NCI-H526 (cell line): Measurements from ENCODE around the gene HSPB6.
"Not testable (repeated sequence)": the region's sequence is repeated elsewhere in the genome, so short reads cannot be mapped to it uniquely, and the experiment has no call there.

Experiments used
- DNase-seq, 2 experiments: peaks; one replicate each; lab custom pipeline; 2025; lab: John Stamatoyannopoulos, UW

HSPB6 gene, protein sequence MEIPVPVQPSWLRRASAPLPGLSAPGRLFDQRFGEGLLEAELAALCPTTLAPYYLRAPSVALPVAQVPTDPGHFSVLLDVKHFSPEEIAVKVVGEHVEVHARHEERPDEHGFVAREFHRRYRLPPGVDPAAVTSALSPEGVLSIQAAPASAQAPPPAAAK

DNA sequence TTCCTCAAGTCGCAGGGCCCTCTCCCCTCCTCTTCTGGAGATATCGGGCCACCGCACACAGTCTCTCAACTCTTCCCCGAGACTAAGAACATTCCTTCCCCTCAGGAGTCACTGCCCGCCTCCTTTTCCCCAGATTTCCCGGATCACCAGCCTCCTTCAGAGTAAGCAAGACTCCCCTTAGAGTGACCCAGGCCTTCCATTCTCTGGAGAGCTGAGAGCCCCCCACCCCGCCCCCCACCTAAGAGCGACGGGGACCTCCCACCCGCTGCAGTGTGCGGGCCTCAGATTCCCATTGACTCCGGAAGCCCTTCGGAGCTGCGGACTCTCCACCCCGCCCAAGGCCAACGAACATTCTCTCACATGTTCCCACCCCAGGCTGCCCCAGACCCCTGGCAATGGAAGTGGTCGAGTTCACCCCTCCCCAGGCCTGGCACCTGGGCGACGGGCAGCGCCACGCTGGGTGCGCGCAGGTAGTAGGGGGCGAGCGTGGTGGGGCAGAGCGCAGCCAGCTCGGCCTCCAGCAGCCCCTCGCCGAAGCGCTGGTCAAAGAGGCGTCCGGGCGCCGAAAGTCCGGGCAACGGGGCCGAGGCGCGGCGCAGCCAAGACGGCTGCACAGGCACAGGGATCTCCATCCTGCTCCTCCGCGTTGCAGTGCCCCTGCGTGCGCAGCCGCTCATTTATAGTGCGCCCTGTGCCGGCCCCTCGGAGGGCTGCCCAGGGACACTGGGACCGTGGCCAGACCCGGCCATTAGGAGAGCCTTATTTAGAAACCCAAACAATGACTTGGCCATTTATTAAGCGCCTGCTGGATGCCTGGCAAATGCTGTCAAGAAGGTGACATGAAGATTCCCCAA is at the start of gene HSPB6:
TSS of gene HSPB6 (minus strand) at position 653 of the 854 bp plus-strand sequence. CDS start at position 632, 21 bp downstream.
- DNase-seq = no peak

DNA sequence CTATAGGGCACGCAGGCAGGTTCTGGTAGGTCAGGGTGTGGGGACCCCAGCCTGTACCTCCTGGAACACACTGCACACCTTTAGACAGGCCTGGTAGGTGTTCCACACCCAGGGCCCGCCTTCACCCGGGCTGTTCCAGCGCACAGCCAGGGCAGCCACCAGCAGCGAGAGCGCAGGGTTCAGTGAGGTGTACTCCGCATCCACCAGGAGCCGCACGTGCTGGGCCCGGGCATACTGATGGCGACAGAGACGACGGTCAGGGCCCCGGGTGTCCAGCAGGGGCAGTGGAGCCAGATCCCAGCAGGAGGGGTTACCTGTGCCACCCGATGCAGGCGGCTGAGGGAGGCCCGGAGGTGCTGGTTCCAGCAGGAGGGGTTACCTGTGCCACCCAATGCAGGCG is 49.8 kb upstream of the HSPB6 start:
- DNase-seq = no peak

DNA sequence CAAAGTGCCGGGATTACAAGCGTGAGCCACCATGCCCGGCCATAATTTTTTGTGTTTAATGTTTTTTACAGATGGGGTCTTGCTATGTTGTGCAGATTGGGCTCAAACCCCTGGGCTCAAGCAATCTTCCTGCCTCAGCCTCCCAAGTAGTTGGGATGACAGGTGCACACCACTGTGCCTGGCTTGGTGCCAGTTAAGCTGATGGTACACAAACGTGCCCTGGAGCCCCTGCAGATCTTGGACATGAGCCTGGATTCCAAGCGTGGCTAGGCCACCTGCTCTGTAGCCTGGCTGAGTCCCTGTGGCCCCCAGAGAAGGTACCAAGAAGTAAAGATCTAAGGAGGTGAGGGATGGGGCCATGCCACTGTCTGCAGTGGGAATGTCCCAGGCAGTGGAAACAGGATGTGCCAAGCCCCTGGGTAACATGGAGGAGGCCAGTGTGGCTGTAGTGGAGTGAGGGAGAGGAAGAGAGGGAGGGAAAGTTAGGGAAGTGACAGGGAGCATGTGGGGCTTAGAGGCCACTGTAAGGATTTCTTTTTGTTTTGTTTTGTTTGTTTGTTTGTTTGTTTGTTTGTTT is 48.8 kb upstream of the HSPB6 start:
- no peak for DNase-seq

DNA sequence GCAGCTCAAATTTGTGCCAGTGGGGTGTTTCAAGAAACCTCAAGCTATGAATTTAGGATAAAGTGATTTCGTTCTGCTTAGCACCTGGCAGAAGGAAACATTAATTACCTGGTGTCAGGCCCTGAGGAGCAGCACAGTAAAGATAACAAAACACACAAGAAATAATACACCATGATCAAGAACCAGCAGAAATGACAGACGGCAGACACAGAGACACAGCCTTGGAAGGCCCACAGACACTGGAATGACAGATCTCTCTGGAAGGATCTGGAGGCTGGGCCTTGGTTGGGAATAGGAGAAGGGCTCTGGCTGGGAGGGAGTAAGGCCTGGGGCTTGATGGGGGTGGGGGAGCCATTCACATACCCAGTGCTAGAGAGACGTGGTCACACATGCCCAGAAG is 45.0 kb upstream of the HSPB6 start:
- DNase-seq = no peak

DNA sequence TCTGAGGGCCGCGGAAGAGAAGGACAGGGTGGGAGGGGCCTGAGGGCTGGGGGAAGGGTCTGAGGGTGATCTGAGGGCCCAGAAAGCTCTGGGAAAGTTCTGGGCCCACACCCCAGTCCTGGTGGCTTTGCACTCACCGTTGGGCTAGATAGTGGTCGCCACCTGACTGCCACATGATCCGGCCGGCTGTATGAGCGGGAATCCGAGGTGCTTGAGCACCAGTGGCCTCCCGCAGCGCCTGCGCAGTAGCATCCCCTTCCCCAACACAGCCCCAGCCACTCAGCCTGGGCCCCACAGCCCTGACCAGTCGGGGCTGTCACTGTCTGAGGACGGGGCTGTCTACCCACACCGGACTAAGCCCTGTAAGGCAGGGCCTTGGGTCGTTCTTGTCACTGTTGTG is 40.8 kb upstream of the HSPB6 start:
- no peak for DNase-seq

DNA sequence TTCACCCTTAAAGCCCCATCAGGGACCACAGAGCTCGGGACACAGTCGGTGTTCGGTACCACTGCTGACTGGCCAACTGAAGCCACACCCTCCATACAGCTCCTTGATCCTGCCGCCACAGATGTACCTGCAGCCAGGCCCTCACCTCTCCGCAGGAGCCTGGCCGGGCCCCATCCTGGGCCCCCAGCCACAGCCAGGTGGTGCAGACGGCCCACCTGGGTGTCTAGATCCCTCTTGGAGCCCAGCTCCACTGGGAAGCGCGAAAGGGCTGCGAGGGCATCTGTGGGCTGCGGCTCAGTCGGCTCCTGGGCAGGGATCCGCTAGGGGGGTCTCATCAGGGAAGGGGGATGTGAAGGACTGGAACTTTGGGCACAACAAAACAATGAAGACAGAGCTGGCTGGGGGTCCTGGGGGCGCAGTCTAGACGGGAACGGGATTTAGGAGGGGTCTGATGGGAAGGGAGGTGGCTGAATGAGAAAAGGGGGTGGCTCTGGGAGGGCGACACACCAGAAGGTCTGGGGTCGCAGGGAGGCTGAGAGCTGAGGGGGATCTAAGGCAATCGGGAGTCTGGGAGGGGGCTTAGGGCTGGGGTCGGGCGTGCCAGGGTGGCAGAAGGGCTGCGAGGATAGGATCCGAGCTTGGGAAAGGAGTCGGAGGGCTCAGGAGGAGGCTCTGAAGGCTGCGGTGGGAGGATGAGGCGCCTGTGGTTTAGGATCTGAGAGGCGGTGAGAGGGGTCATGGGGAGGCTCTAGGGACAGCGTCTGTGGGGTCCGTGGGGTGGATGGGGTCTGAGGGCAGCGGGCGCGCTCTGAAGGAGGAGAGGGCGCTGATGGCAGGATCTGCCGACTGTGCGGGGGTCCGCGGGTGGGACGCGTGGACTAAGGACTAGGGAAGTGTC is 40.1 kb upstream of the HSPB6 start:
- no peak for DNase-seq

DNA sequence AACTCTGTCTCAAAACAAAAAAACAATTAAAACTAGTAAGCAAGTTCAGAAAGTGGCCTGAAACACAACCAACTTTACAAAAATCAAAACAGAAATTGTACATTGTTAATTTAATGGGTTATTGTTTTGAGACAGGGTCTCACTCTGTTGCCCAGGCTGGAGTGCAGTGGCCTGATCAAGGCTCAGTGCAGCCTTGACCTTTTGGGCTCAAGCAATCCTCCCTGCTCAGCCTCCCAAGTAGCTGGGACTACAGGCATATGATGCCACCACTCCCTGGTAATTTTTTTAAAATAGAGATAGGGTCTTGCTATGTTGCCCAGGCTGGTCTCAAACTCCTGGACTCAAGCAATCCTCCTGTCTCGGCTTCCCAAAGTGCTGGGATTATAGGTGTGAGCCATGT is 38.7 kb upstream of the HSPB6 start:
- DNase-seq = not testable (repeated sequence)

DNA sequence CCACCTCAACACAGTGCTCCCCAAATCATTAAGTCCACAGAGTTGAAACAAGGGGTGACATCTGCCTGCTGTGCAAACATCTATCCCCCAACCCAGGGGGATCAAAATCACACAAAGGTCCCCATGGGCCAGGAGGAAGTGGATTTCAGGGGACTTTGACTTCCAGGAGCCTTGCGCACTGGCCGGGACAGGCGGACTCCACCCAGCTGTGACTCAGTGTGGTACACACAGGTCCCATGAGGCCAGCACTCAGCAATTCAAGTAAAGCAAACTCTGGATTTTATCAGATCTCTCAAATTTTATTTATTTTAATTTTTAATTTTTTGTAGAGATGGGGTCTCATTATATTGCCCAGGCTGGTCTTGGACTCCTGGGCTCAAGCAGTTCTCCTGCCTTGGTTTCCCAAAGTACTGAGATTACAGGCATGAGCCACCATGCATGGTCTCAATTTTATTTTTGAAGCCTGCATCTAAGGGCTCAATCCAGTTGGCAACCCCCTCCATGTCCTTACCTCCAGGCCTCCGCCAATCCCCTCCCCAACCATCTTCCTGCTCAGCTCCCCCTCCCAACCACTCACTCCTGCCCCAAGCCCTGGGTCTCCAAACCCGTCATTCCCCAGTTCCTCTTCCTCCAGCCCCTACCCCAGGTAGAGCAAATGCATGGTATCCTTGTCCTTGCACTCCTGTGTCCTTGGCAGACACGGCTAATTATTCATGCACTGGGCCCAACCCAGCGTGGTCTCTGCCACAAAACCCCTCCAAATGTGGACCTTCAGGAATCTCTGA is 36.7 kb upstream of the HSPB6 start:
- no peak for DNase-seq

DNA sequence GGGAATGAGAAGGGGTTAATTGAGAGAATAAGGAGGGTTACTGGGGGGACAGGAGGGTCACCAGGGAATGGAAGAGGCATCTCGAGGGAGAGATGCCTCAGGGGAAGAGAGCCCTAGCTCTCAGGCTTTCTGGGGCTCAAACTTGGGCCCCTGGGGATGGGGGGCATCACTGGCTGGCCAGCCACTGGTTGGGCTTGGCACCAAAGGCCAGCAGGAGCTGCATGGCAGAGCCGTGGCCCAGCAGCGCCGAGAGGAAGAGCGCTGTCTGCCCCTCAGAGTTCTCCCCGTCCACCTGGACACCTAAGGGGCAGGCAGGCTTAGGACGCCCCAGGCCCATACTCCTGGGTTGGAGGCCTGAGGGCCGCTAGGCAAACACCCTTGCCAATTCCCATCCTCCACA is 36.1 kb upstream of the HSPB6 start:
- DNase-seq = no peak

DNA sequence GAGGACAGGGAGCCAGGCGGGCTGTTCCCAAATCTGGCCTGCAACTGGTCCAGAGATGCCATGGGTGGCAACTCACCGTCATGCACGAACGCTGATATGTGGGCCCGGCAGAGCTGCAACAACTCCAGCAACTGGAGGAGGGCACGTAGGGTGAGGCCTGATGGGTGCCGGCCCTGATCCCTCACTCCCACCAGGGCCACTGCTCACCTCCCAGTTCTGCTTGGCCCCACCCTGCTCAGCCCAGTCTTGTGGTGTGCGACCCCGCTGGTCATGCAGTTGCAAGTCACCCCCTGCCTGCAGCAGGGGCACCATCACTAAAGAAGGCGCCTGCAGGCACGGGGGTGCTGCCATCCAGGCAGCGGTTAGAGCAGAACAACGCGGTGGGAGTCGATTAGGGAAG is 35.5 kb upstream of the HSPB6 start:
- no peak for DNase-seq

DNA sequence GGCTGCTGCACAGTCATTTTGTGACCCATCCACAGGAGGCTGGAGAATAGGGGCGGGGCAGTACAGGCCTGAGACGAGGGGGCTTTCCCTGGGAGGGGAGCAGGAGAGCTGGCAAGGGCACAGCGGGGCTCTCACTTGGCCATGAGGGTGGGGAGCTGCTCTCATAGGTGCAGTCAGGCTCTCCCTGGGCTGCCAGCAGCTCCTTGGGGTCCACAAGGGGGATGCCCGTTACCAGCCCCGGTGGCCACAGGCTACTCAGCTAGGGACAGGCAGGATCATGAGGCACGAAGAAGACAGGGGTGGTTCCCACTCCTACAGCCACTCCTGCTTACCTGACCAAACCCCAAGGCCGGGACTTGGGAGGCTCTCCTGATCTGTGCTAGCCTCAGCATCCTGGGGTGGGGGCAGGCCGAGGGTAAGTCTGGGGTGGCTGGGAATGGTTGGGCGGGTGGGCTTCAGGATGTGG is 35.0 kb upstream of the HSPB6 start:
- DNase-seq = no peak

DNA sequence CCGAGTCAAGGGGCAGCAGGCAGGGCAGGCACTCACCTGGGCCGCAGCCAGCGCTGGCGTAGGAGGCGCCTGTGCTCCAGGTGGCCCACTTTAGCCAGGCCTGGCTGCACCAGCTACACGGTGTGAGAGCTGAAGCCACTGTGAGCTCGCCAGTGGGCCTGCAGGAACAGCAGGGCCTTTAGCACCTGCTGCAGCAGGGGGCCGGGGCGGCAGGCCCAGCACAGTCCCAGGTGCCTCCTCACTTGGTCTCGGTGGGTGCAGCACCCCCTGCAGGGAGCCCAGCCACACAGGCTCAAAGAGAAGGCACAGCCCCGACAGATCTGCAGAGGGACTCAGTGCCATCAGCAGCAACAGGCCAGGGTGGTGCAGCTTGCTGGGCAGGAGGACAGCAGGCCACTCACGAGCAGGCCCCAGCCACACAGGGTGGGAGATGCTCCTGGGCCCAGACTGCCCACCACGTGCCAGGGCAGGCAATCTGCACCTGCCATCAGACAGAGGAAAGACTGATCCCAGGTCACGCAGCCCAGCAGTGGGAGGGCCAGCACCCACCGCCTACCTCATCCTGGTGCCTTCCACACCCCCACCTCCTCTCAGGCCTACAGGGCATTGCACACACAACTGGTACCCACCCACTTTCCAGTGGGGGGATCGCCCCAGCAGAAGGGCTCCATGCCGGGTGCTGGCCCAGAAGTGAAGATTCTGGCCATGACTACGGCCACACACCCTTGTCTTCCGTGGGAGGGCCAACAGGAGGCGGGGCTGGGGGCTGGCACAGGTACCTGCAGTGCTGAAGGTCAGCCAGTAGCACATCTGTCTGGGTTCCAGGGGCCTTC is 34.4 kb upstream of the HSPB6 start:
- DNase-seq = peak; percentile 13 to 79

DNA sequence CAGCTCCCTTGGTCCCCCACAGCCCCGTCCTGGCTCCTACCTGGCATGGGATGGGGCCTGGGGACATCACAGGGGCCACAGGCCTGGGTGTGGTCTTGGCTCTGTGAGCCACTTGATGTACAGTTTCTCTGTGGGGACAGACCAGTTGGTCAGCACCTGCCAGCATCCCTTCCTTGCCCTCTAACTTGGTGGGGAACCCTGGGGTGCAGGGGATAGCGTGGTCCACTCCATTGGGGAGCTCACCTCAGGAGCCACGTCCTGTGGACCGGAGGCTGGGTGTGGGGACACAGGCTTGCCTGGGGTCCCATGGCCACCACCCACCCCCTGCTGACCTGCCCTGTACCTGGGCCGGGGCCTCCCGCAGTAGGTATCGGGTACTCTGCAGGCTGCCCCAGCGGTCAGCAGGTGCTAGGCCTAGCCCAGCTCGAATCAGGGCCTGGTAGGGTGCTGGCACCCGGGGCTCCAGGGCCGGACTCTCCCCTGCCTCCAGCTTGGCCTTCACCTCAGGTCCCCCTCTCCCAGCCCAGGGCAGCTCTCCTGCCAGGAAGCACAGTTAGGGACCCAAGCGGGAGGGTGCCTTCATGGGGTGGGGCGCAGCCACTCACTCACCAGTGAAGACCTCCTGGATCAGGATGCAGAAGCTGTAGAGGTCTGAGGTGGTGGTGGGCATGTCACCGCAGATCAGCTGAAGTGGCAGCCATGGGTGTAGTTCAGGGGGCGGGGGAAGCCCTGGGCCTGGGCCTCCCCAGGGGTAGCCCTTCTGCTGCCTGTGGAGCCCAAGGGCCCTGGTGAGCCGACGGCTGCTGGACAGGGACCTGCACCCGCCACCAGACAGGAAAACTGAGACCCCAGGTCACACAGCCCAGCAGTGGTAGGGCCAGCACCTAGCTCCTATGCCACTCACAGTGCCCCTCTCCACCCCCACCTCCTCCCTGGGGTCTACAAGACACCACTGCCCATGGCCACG is 33.4 kb upstream of the HSPB6 start:
- DNase-seq = no peak

DNA sequence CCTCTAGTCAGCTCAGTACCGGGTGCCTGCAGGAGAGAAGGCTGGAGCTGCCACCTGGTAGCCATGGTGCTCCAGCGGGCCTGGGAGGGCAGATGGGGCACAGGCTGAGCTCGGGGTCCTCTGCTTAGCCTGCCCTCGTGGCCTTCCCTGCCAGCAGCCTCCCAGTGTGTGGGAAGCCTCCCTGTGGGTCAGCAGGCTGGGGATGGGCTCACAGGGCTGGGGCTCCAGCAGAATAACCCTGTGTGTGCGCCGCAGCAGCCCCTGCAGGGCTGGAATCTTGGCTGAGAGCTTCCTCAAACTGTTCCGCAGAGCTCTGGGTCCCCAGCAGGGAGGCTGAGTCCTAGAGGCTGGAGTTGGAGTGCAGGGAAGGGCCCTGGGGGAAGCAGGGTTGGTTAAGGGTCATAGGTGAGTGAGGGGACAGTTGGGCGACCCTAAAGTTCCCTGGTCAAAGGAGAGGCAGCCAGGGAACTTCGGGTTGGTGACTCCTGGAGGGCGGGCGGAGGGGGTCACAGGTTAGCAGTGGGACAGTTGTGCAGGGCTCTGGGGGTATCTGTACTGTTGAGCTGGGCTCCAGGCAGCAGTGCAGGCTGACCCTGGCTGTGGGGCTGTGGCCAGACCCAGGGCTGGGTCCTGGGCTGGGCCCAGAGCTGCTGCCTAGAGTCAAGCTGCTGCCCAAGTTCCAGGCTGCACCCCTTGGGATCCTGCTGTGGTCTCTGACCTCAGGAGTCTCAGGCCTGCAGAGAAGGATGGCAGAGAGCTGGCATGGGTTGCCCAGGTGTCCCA is 32.6 kb upstream of the HSPB6 start:
- no peak for DNase-seq

DNA sequence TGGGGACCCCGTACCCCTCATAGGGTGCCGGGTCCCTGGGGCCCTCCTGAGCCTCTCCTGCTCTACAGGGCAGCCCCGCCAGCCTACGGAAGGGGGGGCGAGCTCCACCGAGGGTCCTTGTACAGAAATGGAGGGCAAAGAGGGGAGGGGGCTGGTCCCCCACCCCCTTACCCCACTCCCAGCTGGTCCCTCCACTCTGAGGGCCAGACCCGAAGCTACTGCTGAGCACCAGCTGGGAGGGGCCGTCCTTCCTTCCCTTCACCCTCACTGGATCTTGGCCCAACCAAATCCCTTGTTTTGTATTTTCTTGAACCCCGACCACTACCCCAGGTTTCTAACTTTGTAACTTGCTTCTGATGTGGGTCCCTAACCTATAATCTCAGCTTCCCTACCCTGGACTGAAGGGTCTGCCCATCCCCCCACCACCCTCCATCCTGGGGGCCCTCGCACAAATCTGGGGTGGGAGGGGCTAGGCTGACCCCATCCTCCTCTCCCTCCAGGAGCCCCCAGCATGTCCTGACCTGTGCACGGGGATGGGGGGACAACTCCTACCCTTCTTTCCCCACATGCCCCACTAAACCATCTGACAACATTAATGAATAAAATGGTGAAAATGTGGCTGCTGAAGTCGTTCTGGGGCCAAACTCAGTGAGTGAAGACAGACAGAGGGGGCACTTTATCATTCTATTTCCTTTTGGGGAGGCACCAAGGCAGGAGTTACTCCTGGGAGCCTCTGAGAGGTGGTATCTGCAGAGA is 31.6 kb upstream of the HSPB6 start:
- no peak for DNase-seq

DNA sequence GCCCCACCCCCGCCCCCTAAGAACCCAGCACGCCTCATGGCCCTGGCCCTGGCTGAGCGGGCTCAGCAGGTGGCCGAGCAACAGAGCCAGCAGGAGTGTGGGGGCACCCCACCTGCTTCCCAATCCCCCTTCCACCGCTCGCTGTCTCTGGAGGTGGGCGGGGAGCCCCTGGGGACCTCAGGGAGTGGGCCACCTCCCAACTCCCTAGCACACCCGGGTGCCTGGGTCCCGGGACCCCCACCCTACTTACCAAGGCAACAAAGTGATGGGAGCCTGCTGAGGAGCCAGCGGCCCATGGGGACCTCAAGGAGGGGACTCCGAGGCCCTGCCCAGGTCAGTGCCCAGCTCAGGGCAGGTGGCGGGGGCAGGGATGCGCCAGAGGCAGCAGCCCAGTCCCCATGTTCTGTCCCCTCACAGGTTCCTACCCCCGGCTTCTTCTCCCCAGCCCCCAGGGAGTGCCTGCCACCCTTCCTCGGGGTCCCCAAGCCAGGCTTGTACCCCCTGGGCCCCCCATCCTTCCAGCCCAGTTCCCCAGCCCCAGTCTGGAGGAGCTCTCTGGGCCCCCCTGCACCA is 30.5 kb upstream of the HSPB6 start:
- no peak for DNase-seq
